ENCODE measurements around the gene SULT1E1.

SULT1E1 gene

GRCh38 chr4:69816236-69816635, 43.7 kb downstream of the SULT1E1 start:
- Histone ChIP-seq H3K9ac (ENCODE audit: low read depth in 1 of 2, low read length in 2 of 2) (no peak overlapping the region), H3K4me1 (ENCODE audit: control insufficient read depth in 2 of 2, insufficient read depth in 2 of 2, low read length in 2 of 2) (peaks cover 0 to 5% of the 10 kb centered on the region in 2 donors), H3K4me3 (ENCODE audit: low read length in 2 of 2) (no peak overlapping the region), H3K27me3 (ENCODE audit: control insufficient read depth in 2 of 2, insufficient read depth in 2 of 2, low read length in 2 of 2) (no peaks in the 10 kb centered on the region), H3K9me3 (ENCODE audit: control insufficient read depth in 2 of 2, low read length in 2 of 2) (no peaks in the 10 kb centered on the region), H3K27ac (ENCODE audit: low read depth in 2 of 2, low read length in 2 of 2) (no peak overlapping the region), H3K36me3 (ENCODE audit: control insufficient read depth in 2 of 2, insufficient read depth in 2 of 2, low read length in 2 of 2) (no peaks in the 10 kb centered on the region)

GRCh38 chr4:69813628-69814027, 46.3 kb downstream of the SULT1E1 start:
- H3K9me3 ChIP-seq (ENCODE audit: control insufficient read depth in 2 of 2, low read length in 2 of 2), result no peaks in the 10 kb centered on the region
- H3K9ac ChIP-seq (ENCODE audit: low read depth in 1 of 2, low read length in 2 of 2), result no peak overlapping the region
- H3K4me3 ChIP-seq (ENCODE audit: low read length in 2 of 2), result no peak overlapping the region
- no peaks in the 10 kb centered on the region for H3K36me3 ChIP-seq (ENCODE audit: control insufficient read depth in 2 of 2, insufficient read depth in 2 of 2, low read length in 2 of 2)
- H3K27me3 ChIP-seq (ENCODE audit: control insufficient read depth in 2 of 2, insufficient read depth in 2 of 2, low read length in 2 of 2), result no peaks in the 10 kb centered on the region
- peaks cover 0 to 5% of the 10 kb centered on the region in 2 donors for H3K4me1 ChIP-seq (ENCODE audit: control insufficient read depth in 2 of 2, insufficient read depth in 2 of 2, low read length in 2 of 2)
- no peak overlapping the region for H3K27ac ChIP-seq (ENCODE audit: low read depth in 2 of 2, low read length in 2 of 2)

GRCh38 chr4:69811166-69811565, 48.8 kb downstream of the SULT1E1 start:
- Histone ChIP-seq H3K27me3 (ENCODE audit: control insufficient read depth in 2 of 2, insufficient read depth in 2 of 2, low read length in 2 of 2) (no peaks in the 10 kb centered on the region), H3K9ac (ENCODE audit: low read depth in 1 of 2, low read length in 2 of 2) (no peak overlapping the region), H3K9me3 (ENCODE audit: control insufficient read depth in 2 of 2, low read length in 2 of 2) (no peaks in the 10 kb centered on the region), H3K4me1 (ENCODE audit: control insufficient read depth in 2 of 2, insufficient read depth in 2 of 2, low read length in 2 of 2) (peaks cover 0 to 2% of the 10 kb centered on the region in 2 donors), H3K36me3 (ENCODE audit: control insufficient read depth in 2 of 2, insufficient read depth in 2 of 2, low read length in 2 of 2) (no peaks in the 10 kb centered on the region), H3K27ac (ENCODE audit: low read depth in 2 of 2, low read length in 2 of 2) (no peak overlapping the region), H3K4me3 (ENCODE audit: low read length in 2 of 2) (no peak overlapping the region)

- no peaks in the 10 kb centered on the region for H3K27me3 ChIP-seq (ENCODE audit: control insufficient read depth in 2 of 2, insufficient read depth in 2 of 2, low read length in 2 of 2)
Measured at GRCh38 chr4:69800599-69800998, 59.3 kb downstream of the SULT1E1 start.

GRCh38 chr4:69799337-69799736, 60.6 kb downstream of the SULT1E1 start:
- Histone ChIP-seq H3K4me1 (ENCODE audit: control insufficient read depth in 2 of 2, insufficient read depth in 2 of 2, low read length in 2 of 2) (no peaks in the 10 kb centered on the region), H3K4me3 (ENCODE audit: low read length in 2 of 2) (no peak overlapping the region), H3K36me3 (ENCODE audit: control insufficient read depth in 2 of 2, insufficient read depth in 2 of 2, low read length in 2 of 2) (no peaks in the 10 kb centered on the region), H3K27ac (ENCODE audit: low read depth in 2 of 2, low read length in 2 of 2) (no peak overlapping the region), H3K27me3 (ENCODE audit: control insufficient read depth in 2 of 2, insufficient read depth in 2 of 2, low read length in 2 of 2) (no peaks in the 10 kb centered on the region), H3K9me3 (ENCODE audit: control insufficient read depth in 2 of 2, low read length in 2 of 2) (no peaks in the 10 kb centered on the region), H3K9ac (ENCODE audit: low read depth in 1 of 2, low read length in 2 of 2) (no peak overlapping the region)

More at GRCh38 chr4:69800599-69800998, 59.3 kb downstream of the SULT1E1 start:
- Histone ChIP-seq H3K4me1 (ENCODE audit: control insufficient read depth in 2 of 2, insufficient read depth in 2 of 2, low read length in 2 of 2) (no peaks in the 10 kb centered on the region), H3K36me3 (ENCODE audit: control insufficient read depth in 2 of 2, insufficient read depth in 2 of 2, low read length in 2 of 2) (no peaks in the 10 kb centered on the region), H3K9me3 (ENCODE audit: control insufficient read depth in 2 of 2, low read length in 2 of 2) (no peaks in the 10 kb centered on the region), H3K9ac (ENCODE audit: low read depth in 1 of 2, low read length in 2 of 2) (no peak overlapping the region), H3K4me3 (ENCODE audit: low read length in 2 of 2) (no peak overlapping the region), H3K27ac (ENCODE audit: low read depth in 2 of 2, low read length in 2 of 2) (no peak overlapping the region)

GRCh38 chr4:69793732-69794131, 66.2 kb downstream of the SULT1E1 start:
- Histone ChIP-seq H3K9me3 (ENCODE audit: control insufficient read depth in 2 of 2, low read length in 2 of 2) (no peaks in the 10 kb centered on the region), H3K4me1 (ENCODE audit: control insufficient read depth in 2 of 2, insufficient read depth in 2 of 2, low read length in 2 of 2) (no peaks in the 10 kb centered on the region), H3K36me3 (ENCODE audit: control insufficient read depth in 2 of 2, insufficient read depth in 2 of 2, low read length in 2 of 2) (no peaks in the 10 kb centered on the region)

More at GRCh38 chr4:69793732-69794131, 66.2 kb downstream of the SULT1E1 start:
- Histone ChIP-seq H3K27ac (ENCODE audit: low read depth in 2 of 2, low read length in 2 of 2) (no peak overlapping the region), H3K9ac (ENCODE audit: low read depth in 1 of 2, low read length in 2 of 2) (no peak overlapping the region), H3K4me3 (ENCODE audit: low read length in 2 of 2) (no peak overlapping the region), H3K27me3 (ENCODE audit: control insufficient read depth in 2 of 2, insufficient read depth in 2 of 2, low read length in 2 of 2) (no peaks in the 10 kb centered on the region)
